Measurements from ENCODE around the gene MYO1B. TPM values are rescaled to one million over a fixed set of nuclear protein-coding genes. Genes with fewer than 3 reads are reported as not detected.

The MYO1B gene
- total RNA-seq, 1 experiment from 2014 or later = 43.2 TPM

DNA sequence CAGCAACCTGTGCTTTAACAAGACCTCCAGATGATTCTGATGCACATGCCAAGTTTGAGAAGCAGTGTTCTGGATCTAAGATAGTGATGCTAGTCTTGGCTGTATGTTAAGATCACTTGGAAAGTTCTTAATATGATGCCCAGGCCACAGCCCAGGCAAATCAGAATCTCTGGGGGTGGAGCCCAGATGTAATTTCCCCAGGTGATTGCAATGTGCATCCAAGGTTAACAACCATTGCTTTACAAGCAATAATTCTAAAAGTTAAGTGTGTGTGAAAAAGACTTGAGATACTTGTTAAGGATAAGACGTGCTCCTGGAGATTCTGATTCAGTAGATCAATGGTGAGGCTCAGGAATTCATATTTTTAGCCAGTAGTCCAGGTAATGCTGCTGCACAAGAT, 44.3 kb upstream of the MYO1B start:
- H3K23ac ChIP-seq (ENCODE audit: insufficient read length, low read depth, low read length) = no peak overlapping the region
- no peak overlapping the region for H3T11ph ChIP-seq (ENCODE audit: low read length)
- no peak overlapping the region for H3K14ac ChIP-seq (ENCODE audit: insufficient read depth, low read length)
- no peak overlapping the region for H3K56ac ChIP-seq (ENCODE audit: insufficient read length, low read depth, low read length)
- Mint-ChIP-seq H3K9me3 (no peaks in the 10 kb centered on the region), H3K4me1 (peaks cover 0 to 3% of the 10 kb centered on the region in 2 experiments; a peak in 2 of 4 replicates), H3K27ac (no peak overlapping the region), H3K27me3 (ENCODE audit: low read depth) (no peaks in the 10 kb centered on the region), H3K36me3 (ENCODE audit: insufficient read depth in 1 of 3, low read depth in 3 of 3) (no peaks in the 10 kb centered on the region; a peak in 2 of 7 replicates), H3K4me3 (no peak overlapping the region)
- H2BK5ac ChIP-seq (ENCODE audit: insufficient read length, low read length) = no peak overlapping the region
- no peak overlapping the region for H2AK5ac ChIP-seq (ENCODE audit: insufficient read length, low read length)
- H2BK12ac ChIP-seq (ENCODE audit: insufficient read length, low read depth, low read length) = no peak overlapping the region
- H3K18ac ChIP-seq (ENCODE audit: insufficient read length, low read depth, low read length) = no peak overlapping the region
- H2AFZ ChIP-seq (ENCODE audit: low read length) = no peak overlapping the region
- no peaks in the 10 kb centered on the region for H3K79me2 ChIP-seq (ENCODE audit: insufficient read depth, low read length)
- H4K91ac ChIP-seq (ENCODE audit: insufficient read length, low read depth, low read length) = no peak overlapping the region
- TF ChIP-seq, protein P1, sequence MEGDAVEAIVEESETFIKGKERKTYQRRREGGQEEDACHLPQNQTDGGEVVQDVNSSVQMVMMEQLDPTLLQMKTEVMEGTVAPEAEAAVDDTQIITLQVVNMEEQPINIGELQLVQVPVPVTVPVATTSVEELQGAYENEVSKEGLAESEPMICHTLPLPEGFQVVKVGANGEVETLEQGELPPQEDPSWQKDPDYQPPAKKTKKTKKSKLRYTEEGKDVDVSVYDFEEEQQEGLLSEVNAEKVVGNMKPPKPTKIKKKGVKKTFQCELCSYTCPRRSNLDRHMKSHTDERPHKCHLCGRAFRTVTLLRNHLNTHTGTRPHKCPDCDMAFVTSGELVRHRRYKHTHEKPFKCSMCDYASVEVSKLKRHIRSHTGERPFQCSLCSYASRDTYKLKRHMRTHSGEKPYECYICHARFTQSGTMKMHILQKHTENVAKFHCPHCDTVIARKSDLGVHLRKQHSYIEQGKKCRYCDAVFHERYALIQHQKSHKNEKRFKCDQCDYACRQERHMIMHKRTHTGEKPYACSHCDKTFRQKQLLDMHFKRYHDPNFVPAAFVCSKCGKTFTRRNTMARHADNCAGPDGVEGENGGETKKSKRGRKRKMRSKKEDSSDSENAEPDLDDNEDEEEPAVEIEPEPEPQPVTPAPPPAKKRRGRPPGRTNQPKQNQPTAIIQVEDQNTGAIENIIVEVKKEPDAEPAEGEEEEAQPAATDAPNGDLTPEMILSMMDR (conservative IDR thresholded peaks at IDR 0.05) = no peak
- no peaks in the 10 kb centered on the region for H3K79me1 ChIP-seq (ENCODE audit: insufficient read depth, low read depth, low read length, poor library complexity, severe bottlenecking)
- H2BK15ac ChIP-seq (ENCODE audit: low read depth, low read length) = no peak overlapping the region
- H3K9ac ChIP-seq (ENCODE audit: extremely low read depth, insufficient read length, low read length) = no peak overlapping the region
- no peaks in the 10 kb centered on the region for H3K4me1 ChIP-seq (ENCODE audit: insufficient read depth, low read length)
- H4K20me1 ChIP-seq (ENCODE audit: control insufficient read depth, insufficient read depth, insufficient read length) = no peaks in the 10 kb centered on the region
- no peak overlapping the region for H3K4ac ChIP-seq (ENCODE audit: low read depth, low read length)
- no peaks in the 10 kb centered on the region for H3K9me3 ChIP-seq (ENCODE audit: control insufficient read depth, low read depth, low read length)
- H3K27ac ChIP-seq (ENCODE audit: insufficient read length, low read depth, low read length) = no peak overlapping the region
- H3K27me3 ChIP-seq (ENCODE audit: insufficient read depth, low read length) = no peaks in the 10 kb centered on the region
- no peak overlapping the region for H4K5ac ChIP-seq (ENCODE audit: insufficient read length, low read depth, low read length)
- H2BK120ac ChIP-seq (ENCODE audit: low read depth, low read length, poor library complexity, severe bottlenecking) = no peak overlapping the region
- no peak overlapping the region for H2BK20ac ChIP-seq (ENCODE audit: low read depth, low read length, poor library complexity, severe bottlenecking)
- H4K8ac ChIP-seq (replicated peaks; ENCODE audit: insufficient read length, low read depth, low read length) = no peak overlapping the region
- no CpG with 5 or more reads among the region's 1 CpG for WGBS (ENCODE audit: extremely low coverage, insufficient read length, low lambda C conversion rate)
- H3K4me2 ChIP-seq (ENCODE audit: insufficient read depth, insufficient read length, low read length) = no peak overlapping the region
- no peaks in the 10 kb centered on the region for H3K23me2 ChIP-seq (ENCODE audit: insufficient read length, low read depth, low read length, poor library complexity, severe bottlenecking)
- DNase-seq = no peak

Measured in H9 (cell line).